Femur (tissue), 1 donor: ENCODE results near the gene TNC.

Source experiments
- DNase-seq: peaks from one replicate; pipeline ENCODE4 v3.0.0-alpha.2; 2017

The TNC gene

DNA sequence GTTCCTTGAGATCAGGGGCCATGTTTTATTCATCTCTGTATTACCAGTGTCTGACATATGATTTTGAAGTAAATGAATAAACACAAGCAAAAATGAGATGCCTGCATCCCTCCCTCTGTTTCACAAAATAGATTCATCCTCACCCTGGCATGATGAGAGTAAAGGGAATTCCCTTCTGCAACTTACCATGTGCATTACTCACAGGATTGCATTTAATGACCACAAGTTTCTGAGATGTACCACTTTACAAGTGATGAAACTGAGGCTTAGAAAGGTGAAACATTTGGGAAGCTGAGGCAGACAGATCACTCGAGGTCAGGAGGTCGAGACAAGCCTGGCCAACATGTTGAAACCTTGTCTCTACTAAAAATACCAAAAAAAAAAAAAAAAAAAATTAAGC lies 113.4 kb downstream of the TNC start:
- no peak for DNase-seq

DNA sequence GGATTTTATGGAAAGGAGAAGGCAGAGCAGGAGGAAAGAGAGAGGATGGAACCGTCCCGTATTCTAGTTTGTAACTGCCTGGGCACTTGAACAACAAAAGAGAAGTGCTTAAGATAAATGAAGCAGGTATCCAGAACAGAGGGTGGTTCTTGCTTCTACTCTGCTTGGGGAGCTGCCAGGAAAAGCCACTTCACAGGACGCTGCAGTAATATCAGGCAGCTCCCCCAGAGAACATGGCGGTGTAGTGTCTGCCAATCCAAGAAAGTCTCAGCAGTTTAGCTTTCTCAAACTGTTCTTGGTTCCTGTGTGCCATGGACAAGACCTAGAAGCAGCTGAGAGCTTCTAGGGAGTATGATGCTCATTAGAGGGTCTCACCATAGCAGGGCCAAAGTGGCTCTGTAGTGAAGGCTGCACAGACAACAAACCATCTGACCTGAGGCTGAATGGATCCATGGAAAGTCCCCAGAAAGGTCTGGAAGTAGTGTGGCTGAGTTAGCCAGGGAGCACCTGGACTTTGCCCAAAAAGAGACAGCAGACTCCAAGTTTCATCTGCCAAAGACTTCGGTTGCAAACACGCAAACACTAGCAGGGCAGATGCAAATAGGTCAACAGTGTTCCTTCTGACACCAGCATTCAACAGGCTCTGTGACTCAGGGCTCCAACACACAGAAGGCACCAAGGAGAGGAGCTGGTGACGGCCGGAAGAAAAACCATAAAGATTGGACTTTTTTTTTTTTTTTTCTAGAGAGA lies 115.4 kb downstream of the TNC start:
- no peak for DNase-seq

DNA sequence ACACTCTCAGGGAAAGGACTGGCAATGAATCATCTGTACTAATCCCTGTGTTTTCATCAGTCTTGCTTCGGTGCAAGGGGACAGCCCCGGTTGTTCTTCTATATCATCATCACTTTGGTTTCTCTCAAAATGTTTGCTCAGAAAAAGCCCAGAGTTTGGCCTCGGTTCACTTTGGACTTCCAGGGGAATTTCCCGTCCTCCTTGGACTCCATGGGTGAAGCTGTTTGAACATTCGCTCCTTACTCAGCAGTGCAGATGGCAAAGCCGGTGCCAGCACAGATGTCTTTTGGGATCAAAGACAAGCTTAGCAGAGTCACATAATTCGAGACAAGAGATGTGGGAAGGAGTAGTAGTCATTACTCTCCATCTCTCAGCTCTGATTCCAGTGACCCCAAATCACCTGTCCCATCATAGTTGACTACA lies 117.7 kb downstream of the TNC start:
- no peak for DNase-seq

DNA sequence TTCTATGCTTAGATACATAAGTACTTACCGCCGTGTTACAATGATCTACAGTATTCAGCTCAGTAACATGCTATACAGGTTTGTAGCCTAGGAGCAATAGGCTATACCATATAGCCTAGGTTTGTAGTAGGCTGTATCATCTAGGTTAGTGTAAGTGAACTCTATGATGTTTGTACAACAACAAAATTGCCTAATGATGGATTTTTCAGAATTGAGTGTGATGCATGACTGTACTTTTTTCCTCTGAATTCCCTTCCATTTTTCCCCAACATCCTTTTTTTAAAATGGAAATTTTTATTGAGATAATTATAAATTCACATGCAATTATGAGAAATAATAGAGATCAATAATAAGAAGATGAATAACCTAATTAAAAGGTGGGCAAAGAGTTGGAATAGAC lies 119.6 kb downstream of the TNC start:
- no peak for DNase-seq

DNA sequence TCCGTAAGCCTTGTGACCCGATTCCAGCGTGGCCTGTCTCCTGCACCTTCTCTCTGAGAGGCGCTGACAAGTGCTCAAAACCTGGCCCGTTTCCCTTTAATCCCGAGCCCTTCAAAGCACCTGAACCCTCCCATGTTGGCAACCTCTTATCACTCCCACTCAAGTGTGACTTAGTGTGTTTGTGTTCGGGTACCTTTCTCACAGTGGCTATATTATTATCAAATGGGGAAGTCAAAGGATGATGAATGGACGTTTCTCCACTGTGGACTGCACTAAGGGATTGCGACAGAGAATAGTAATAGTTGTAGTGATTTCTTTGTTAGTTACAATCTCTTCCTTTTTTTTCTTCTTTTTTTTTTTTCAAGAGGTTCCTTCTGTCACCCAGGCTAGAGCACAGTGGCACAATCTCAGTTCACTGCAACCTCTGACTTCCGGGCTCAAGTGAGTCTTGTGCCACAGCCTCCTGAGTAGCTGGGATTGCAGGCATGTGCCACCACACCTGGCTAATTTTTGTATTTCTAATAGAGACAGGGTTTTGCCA lies 122.2 kb downstream of the TNC start:
- no peak for DNase-seq

DNA sequence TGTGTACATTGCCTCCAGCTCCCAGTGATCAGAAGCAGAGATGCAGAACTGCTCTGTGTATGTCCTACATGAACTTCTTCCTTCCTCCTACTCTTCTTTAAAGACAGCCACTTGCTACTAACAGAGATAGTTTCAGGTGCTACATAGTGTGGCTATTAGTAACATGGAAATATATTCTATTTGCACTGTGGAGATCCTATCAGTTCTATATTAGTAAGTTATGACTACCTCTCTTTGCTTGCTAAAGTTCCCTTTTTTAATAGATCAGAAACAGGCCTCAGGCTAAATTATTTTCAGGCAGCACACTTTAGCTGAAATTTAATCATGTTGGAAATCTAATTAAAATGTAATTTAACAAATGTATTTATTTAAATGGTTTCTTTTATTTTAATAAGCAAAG lies 123.2 kb downstream of the TNC start:
- no peak for DNase-seq

DNA sequence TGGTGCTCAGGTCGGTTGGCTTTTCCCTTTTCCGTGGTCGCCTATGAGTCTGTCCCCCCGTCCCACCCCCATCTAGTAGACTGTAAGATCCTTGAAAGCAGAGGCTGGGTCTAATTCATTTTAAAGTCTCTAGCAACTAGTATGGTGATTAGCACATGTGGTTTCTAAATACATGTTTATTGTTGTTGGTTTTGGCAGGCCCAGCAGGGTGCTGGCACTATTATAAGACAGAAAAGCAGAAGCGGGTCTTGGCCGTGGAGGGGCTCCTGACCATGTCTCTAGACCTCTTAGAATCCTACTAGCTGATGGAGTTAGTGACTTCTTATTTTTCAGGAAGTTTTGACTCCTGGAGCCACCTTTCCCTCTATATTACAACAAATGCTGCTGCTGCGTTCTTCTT lies 126.1 kb downstream of the TNC start:
- no peak for DNase-seq

DNA sequence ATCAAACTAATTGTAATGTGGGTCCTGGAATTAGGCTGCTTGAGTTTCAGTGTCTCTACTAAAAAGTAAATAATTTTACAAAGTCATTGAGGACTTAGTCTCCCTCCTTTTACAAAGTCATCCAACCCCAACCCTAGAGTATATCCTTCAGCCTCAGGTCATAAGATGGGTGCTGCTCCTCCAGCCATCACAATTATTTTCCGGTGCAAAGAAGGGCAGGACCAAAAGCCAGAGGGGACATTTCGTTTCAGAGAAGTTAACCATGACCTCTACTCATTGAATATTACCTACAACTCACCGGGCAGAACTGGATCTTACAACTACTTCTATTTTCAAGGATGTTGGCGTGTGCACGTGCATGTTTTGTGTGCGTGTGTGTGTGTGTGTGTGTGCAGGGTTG lies 127.1 kb downstream of the TNC start:
- no peak for DNase-seq

DNA sequence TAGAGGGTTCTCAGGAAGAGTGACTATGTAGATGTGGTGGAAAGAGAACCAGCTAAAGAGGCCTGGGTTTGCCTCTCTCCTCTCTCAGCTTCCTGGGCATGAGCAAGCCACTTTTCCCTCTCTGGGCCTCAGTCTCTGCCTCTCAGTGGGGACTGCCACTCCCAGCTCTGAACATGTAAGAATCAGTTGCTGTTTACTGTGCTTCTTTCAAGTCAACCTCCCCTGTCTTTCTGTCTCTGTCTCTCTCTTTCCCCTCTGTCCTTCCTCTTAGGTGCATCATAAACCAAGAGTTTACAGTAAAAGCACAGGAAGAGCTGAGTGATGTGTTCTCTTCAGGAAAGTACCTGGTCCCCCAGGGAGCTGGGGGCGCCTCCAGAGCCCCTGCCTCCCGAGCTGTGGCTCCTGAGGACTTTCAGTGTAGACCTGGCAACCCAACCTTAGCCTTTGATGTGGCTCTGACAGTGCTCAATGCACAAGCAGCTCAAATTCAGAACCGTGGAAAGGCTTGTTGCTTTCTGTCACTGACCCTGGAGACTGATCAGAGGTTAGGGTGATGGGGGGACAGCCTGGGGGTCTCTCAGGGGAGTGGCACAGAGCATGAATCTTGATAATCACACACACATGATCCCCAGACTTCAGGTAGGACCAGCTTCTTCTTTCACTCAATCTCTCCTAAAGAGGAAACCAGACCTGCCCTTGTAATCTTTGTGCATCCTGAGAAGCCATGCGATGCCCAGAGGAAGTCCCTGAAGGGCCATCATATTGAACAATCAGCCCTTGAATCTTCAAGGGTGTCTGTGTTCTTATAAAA lies 128.2 kb downstream of the TNC start:
- DNase-seq, result no peak

DNA sequence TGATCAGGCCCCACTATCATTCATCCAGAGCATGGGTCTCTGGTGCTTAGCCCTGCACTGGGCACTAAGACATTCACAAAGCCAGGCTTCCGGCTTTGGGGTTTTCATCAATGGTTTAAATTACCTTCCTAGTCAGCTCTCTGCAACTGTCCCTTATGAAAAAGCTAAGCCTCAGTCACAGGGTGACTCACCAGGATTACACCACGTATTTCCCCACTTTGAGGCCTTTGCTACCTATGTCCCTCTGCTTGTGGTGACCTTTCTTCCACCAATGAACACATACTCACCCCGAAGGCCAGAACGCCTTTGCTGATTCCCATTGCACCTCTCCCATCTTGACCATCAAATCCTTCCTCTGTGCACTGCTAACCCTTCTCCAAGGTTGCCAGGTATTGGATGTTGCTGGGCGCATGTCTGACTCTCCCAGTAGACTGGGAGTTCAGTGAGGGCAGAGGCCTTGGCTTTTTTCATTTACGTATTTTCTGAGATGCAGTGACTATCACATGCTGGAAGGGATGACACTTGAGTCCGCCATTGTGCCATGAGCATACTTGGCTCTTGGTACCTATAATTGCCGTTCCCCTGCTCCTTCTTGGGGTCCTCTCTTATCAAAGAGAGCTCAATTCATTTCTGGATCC lies 128.9 kb downstream of the TNC start:
- no peak for DNase-seq

DNA sequence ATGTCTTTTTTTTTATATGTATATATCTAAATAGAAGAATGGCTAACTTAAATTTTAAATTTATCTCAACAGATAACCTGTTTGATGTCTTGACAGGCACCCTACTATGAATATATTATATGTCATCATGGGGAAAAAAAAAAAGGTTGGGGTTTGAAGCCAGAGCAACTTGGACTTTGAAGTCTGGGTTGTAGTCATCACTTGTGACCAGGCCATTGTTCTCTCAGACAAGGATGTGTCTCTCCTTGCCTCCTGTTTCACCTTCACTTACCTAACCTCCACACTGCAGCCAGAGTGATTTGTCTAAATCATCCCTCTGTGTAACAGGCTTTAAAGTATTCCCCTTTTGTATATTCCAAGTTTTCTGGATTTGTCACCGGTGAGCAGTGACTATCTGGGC lies 130.8 kb downstream of the TNC start:
- no peak for DNase-seq

DNA sequence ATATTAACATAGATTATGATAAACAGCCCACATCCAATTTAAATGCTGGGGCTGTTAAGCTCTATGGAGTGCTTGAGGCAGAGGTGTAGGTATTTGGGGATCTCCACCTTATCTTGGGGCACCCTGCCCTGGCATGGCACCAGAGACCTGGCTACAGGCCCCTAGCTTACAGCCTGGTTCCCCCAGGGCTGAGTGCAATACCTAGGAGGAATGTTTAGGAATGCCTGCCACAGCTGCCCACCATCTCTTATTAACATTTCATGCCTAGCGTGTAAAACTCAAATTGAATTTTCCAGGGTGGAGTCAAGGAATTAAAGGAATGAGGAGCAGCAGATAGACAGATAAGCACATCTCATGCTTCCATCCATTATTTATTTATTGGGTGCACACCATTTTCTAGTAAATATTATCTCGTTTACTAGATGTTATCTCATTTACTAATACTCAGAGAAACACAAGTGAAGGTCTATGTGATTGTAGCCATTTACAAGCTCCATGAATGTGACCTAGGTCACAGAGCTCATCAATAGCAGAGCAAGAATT lies 131.9 kb downstream of the TNC start:
- no peak for DNase-seq

DNA sequence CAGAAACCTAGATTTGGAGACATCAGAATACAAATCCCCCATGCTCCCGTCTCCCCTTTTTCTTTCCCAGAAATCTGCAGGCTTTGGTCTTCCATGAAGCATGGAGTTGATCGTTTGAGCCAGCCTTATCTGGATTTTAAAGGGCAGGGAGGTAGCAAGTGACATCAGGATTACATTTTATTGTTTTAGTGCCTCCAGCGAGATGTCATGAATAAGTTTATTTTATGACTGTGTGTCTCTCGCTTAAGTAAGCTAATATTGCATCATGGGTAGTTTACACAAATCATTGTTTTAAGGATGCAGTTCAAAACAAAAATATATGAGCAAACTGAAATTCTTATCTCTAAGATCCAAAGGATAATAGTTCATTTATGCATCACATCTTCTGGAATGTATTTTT lies 136.9 kb downstream of the TNC start:
- no peak for DNase-seq

DNA sequence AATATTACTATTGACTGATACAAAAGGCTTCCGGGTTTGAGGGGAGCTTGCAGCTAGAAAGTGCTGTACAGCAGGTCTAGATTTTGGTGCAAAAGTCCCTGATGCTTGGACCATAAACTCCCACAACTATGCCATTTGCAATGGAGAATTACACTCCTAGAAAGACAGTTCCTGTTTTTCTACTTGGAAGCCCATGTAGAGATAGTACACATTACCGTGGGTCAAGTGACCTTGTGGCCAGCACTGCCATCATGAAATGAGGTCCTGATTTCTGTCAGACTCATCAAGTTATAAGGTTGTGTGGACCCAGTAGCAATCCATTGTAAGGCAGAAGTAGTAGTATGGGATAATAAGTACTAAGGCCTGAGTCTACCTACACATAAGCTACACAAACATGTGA lies 144.7 kb downstream of the TNC start:
- DNase-seq, result no peak

DNA sequence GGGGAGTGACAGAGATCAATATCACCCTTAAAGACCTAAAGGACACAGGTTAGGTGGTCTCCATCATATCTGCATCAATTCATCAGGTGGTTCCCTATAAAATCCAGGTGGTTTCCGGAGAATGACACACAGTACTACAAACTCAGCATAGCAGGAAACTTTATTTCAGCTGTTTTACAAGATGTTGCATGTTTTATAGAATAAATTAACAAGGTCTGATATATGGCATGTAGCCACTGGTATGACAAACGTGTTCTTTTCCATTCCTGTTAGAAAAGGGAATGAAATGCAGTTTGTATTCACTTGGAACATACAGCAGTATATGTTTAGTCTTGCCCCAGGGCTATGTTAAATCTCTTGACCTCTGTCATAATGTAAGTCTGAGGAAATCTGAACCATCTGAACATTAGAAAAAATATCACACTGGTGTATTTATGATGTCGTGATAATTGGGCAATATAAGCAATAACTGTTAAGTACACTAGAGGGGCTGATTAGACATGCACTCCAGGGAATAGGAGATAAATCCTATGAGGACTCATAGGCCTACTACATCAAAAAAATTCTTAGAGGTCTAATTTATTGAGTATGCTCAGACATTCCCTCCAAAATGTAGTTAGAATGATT lies 145.3 kb downstream of the TNC start:
- no peak for DNase-seq
